Colonic mucosa (tissue), 4 donors: ENCODE data around the gene RNF215. TPM values are rescaled to one million over a fixed set of nuclear protein-coding genes. Genes with fewer than 3 reads are reported as not detected.
A peak's percentile ranks its signal among the peaks of the same experiment; 100 is the strongest.

ENCODE experiments used
- DNase-seq: peaks from one replicate; pipeline ENCODE4 v3.0.0-alpha.2; 2020
- H3K27ac ChIP-seq: fragments of 200-600 bp; one replicate; pipeline ENCODE4 v1.8.0; 2021
- H3K27me3 ChIP-seq: fragments of 200-600 bp; one replicate; pipeline ENCODE4 v1.8.0; 2021
- H3K36me3 ChIP-seq: fragments of 200-600 bp; one replicate; pipeline ENCODE4 v1.8.0; 2021
- H3K4me1 ChIP-seq: fragments of 200-600 bp; one replicate; pipeline ENCODE4 v1.8.0; 2021; ENCODE audit warnings: mild to moderate bottlenecking
- H3K4me3 ChIP-seq: fragments of 200-600 bp; one replicate; pipeline ENCODE4 v1.8.0; 2021
- H3K9ac ChIP-seq, 2 donors: one replicate each; pipeline ENCODE4 v1.7.0; 2013; ENCODE audit warnings: control low read depth in 2 of 2, low read depth in 2 of 2, low read length in 2 of 2
- H3K9me3 ChIP-seq: fragments of 200-600 bp; one replicate; pipeline ENCODE4 v1.8.0; 2021
- CTCF ChIP-seq: fragments of 200-600 bp; IDR thresholded peaks from one replicate; pipeline ENCODE4 v1.8.0; 2022; ENCODE audit warnings: antibody characterized with exemption, mild to moderate bottlenecking
- intact Hi-C: fragments of 100-400 bp; cut with DNase I; formaldehyde crosslinking; loops from one replicate; pipeline ENCODE4 v1.14.1; 2022
- total RNA-seq, 2 donors: library from RNA; stranded (reverse); fragmentation: NEBNext Ultra II Directional in 1 of 2; extraction: Animal tissue kit (Norgen Biotek cat#: 25700) in 1 of 2; gene quantifications; one replicate each; pipeline ENCODE4 v1.2.1, GENCODE V29; 2021
- donor health status: healthy.
- donor health status: DM: no; HTN: no; CAD: no.
- donor health status: DM: no; HTN: no; CAD: no.

RNF215 gene
- total RNA-seq, 2 donors from 2014 or later: 5.8 to 9.4 TPM

DNA sequence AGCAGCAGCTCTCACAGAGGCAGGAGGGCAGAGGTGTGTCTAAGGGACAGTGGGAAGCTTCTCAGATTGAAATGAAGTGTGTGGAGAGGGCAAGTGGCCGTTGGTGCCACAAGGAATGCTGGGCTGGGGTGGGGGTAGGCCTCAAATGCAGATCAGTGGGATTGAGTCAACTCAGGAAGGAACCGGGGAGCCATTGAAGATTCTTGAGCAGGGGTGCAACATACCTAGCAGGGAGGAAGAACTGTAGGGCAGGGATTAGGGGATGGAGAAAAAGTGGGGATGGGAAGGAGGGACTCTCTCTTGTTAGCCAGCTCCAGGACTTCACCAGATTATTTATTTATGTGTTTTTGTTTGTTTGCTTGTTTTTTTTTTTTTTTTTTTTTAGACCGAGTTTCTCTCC lies 6.7 kb upstream of the RNF215 start:
- intact Hi-C loops: loop anchor here (5.0 kb wide), 1 partner anchor 33 kb away; the partner anchor contains the start of gene MTFP1
- no peak for DNase-seq
- TF ChIP-seq CTCF: no peak
- Histone ChIP-seq H3K9ac (no peak overlapping the region), H3K27ac (no peak overlapping the region), H3K9me3 (no peaks in the 10 kb centered on the region), H3K36me3 (no peaks in the 10 kb centered on the region), H3K27me3 (peaks cover 10% of the 10 kb centered on the region), H3K4me1 (peaks cover 9% of the 10 kb centered on the region), H3K4me3 (no peak overlapping the region)

- H3K9ac ChIP-seq: no peak overlapping the region
- TF ChIP-seq CTCF: no peak
- intact Hi-C loops: loop anchor here (5.0 kb wide), 1 partner anchor 34 kb away; the partner anchor contains the start of gene MTFP1
- no peaks in the 10 kb centered on the region for H3K9me3 ChIP-seq
- no peak overlapping the region for H3K4me3 ChIP-seq
- DNase-seq: no peak
- H3K36me3 ChIP-seq: no peaks in the 10 kb centered on the region
- peaks cover 10% of the 10 kb centered on the region for H3K27me3 ChIP-seq
- peaks cover 9% of the 10 kb centered on the region for H3K4me1 ChIP-seq
- H3K27ac ChIP-seq: no peak overlapping the region
These were observed 6.1 kb upstream of the RNF215 start for GRCh38 chr22:30393322-30393680.

DNA sequence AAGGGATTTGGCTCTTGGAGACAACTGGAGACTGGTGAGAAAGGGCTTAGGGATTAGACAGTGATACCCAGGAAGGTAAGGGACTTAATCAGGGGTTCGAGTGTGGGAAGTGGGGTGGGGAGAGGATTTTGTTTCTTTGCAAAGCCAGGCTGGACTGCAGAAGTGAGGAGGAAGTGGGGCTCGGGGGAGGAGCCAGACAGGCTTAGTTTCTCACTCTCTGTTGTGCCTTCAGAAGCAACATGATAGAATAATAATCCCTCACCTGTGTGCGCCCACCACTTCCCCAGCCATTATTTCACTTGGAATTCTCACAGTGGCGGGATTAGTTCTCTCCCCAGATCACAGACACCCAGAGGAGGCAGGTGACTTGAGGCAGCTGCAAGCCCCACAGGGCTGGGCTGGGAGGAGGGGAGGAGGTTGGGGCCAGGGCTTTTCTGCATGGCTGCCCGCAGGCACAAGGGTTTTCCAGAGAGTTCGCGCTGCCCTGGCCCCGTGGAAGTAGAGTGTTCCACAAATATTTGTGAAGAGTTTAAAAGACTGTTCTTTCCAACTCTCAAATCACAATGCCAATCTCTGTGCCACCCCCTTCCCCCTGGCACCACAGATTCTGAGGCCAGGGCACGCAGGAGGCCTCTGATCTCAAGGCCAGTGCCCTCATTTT lies 5.6 kb upstream of the RNF215 start:
- no peaks in the 10 kb centered on the region for H3K36me3 ChIP-seq
- H3K27me3 ChIP-seq: peaks cover 7% of the 10 kb centered on the region
- intact Hi-C loops: loop anchor here (5.0 kb wide), 1 partner anchor 35 kb away; the partner anchor contains the start of gene MTFP1
- DNase-seq: no peak
- H3K4me3 ChIP-seq: no peak overlapping the region
- TF ChIP-seq CTCF: no peak
- H3K9me3 ChIP-seq: no peaks in the 10 kb centered on the region
- peaks cover 9% of the 10 kb centered on the region for H3K4me1 ChIP-seq
- H3K9ac ChIP-seq: no peak overlapping the region
- no peak overlapping the region for H3K27ac ChIP-seq

DNA sequence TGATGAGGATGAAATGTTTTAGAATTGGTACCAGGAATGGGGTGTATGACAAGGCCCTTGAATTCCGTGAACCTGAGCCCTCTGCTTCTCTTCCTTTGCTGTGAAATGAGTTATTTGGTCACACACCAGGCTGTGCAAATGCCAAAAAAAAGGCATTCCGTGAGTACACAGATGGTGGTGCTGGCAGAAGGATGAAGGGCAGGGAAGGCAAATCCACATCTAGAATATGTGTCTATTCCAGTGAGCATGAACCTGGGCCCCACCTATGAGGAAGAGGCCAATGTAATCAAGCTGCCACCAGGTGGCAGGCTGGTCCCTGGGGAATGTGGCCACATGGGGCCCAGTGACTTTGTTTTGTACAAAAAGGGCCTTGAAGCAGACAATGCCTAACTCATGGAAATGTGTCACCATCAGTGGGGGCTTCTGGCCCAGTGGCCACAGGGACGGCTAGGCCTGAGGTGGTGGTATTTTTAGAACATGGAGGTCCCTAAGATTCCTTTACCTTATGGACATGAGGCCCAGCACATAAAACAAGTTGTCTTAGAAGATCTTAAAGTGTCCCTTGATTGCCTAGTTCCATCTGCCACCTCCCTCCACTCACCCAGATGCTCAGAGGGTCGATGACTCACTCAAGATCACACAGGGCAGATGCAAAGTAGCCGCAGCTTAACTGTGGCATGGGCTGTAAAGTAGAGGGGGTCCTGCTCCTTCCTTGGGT lies 3.9 kb upstream of the RNF215 start:
- intact Hi-C loops: loop anchor here (2.0 to 5.0 kb wide), 2 partner anchors 36 to 94 kb away; partner anchors contain the start of gene MTFP1
- Histone ChIP-seq H3K36me3 (no peaks in the 10 kb centered on the region), H3K4me3 (no peak overlapping the region), H3K27ac (no peak overlapping the region), H3K9me3 (no peaks in the 10 kb centered on the region), H3K27me3 (no peaks in the 10 kb centered on the region), H3K9ac (no peak overlapping the region), H3K4me1 (peaks cover 5% of the 10 kb centered on the region)
- DNase-seq: peak; percentile 78
- TF ChIP-seq CTCF: peak; percentile 90

GRCh38 chr22:30386608-30386959 lies 627 bp downstream of the RNF215 start:
- Histone ChIP-seq H3K9ac (peak overlapping the region; percentile 66 to 78), H3K27ac (no peak overlapping the region), H3K4me3 (peak overlapping the region; percentile 44), H3K4me1 (peaks cover 5% of the 10 kb centered on the region), H3K36me3 (no peaks in the 10 kb centered on the region), H3K27me3 (no peaks in the 10 kb centered on the region), H3K9me3 (no peaks in the 10 kb centered on the region)
- DNase-seq: peak; percentile 21
- intact Hi-C loops: loop anchor here (2.0 to 5.0 kb wide), 3 partner anchors 100 to 279 kb away; no protein-coding TSS in a partner anchor
- no peak for TF ChIP-seq CTCF
